ENCODE data around the gene PDC. TPM values are rescaled to one million over a fixed set of nuclear protein-coding genes. Genes with fewer than 3 reads are reported as not detected.
"Not testable (repeated sequence)": the region's sequence is repeated elsewhere in the genome, so short reads cannot be mapped to it uniquely, and the experiment has no call there.

PDC gene
- total RNA-seq, 1 donor from 2014 or later: not detected

GRCh38 chr1:186413319-186413718 is 47.6 kb downstream of the PDC start:
- Mint-ChIP-seq H3K4me3 (ENCODE audit: unreplicated experiment) (no peak overlapping the region), H3K36me3 (ENCODE audit: low read depth) (peaks cover 3% of the 10 kb centered on the region), H3K27ac (ENCODE audit: unreplicated experiment) (no peak overlapping the region), H3K4me1 (ENCODE audit: low read depth) (peaks cover 4% of the 10 kb centered on the region), H3K27me3 (ENCODE audit: low read depth) (no peaks in the 10 kb centered on the region), H3K9me3 (ENCODE audit: low read depth) (no peaks in the 10 kb centered on the region)
- TF ChIP-seq CTCF (IDR thresholded peaks at IDR 0.05): no peak
- DNase-seq (ENCODE audit: low spot score): no peak

- Mint-ChIP-seq H3K4me1 (ENCODE audit: low read depth) (no peaks in the 10 kb centered on the region), H3K27ac (ENCODE audit: unreplicated experiment) (no peak overlapping the region), H3K36me3 (ENCODE audit: low read depth) (peaks cover 13% of the 10 kb centered on the region), H3K9me3 (ENCODE audit: low read depth) (no peaks in the 10 kb centered on the region), H3K4me3 (ENCODE audit: unreplicated experiment) (no peak overlapping the region), H3K27me3 (ENCODE audit: low read depth) (no peaks in the 10 kb centered on the region)
- TF ChIP-seq CTCF (IDR thresholded peaks at IDR 0.05): no peak
- no peak for DNase-seq (ENCODE audit: low spot score)
These were observed 51.8 kb downstream of the PDC start for GRCh38 chr1:186409091-186409490.

GRCh38 chr1:186404454-186405051 is 56.4 kb downstream of the PDC start:
- H3K27me3 Mint-ChIP-seq (ENCODE audit: low read depth): no peaks in the 10 kb centered on the region
- peak; percentile 87 for TF ChIP-seq CTCF (IDR thresholded peaks at IDR 0.05)
- H3K4me3 Mint-ChIP-seq (ENCODE audit: unreplicated experiment): no peak overlapping the region
- peaks cover 18% of the 10 kb centered on the region for H3K36me3 Mint-ChIP-seq (ENCODE audit: low read depth)
- peaks cover 11% of the 10 kb centered on the region for H3K4me1 Mint-ChIP-seq (ENCODE audit: low read depth)
- H3K27ac Mint-ChIP-seq (ENCODE audit: unreplicated experiment): no peak overlapping the region
- no peak for DNase-seq (ENCODE audit: low spot score)
- no peaks in the 10 kb centered on the region for H3K9me3 Mint-ChIP-seq (ENCODE audit: low read depth)

- Mint-ChIP-seq H3K27ac (ENCODE audit: unreplicated experiment) (no peak overlapping the region), H3K36me3 (ENCODE audit: low read depth) (peaks cover 20% of the 10 kb centered on the region), H3K27me3 (ENCODE audit: low read depth) (no peaks in the 10 kb centered on the region), H3K4me1 (ENCODE audit: low read depth) (peaks cover 11% of the 10 kb centered on the region), H3K9me3 (ENCODE audit: low read depth) (no peaks in the 10 kb centered on the region), H3K4me3 (ENCODE audit: unreplicated experiment) (no peak overlapping the region)
- DNase-seq (ENCODE audit: low spot score): no peak
- no peak for TF ChIP-seq CTCF (IDR thresholded peaks at IDR 0.05)
These were observed 57.3 kb downstream of the PDC start for GRCh38 chr1:186403632-186404031.

GRCh38 chr1:186401446-186401845 is 59.5 kb downstream of the PDC start:
- peaks cover 15% of the 10 kb centered on the region for H3K36me3 Mint-ChIP-seq (ENCODE audit: low read depth)
- not testable (repeated sequence) for H3K27me3 Mint-ChIP-seq (ENCODE audit: low read depth); H3K4me3 Mint-ChIP-seq (ENCODE audit: unreplicated experiment); H3K9me3 Mint-ChIP-seq (ENCODE audit: low read depth); DNase-seq (ENCODE audit: low spot score)
- peaks cover 11% of the 10 kb centered on the region for H3K4me1 Mint-ChIP-seq (ENCODE audit: low read depth)
- H3K27ac Mint-ChIP-seq (ENCODE audit: unreplicated experiment): peak overlapping the region; percentile 6

Other genes with a start within 250 kb of the PDC start
- gene PRG4, start 164.8 kb downstream of the PDC start, total RNA-seq: 0.10 to 0.56 TPM (median 0.15 TPM) in 3 replicates
- gene TPR, start 85.9 kb downstream of the PDC start, total RNA-seq: 76.2 to 101 TPM (median 77.9 TPM) in 3 replicates
- gene ODR4, start 85.3 kb downstream of the PDC start, total RNA-seq: 16.6 to 22.1 TPM (median 16.7 TPM) in 3 replicates
- 1.5 to 2.8 TPM (median 2.3 TPM) in 3 replicates for gene PTGS2, start 219.3 kb upstream of the PDC start, total RNA-seq